Stromal cell of bone marrow (primary cell): Measurements from ENCODE around the gene PANK4.
A peak's percentile ranks its signal among the peaks of the same experiment; 100 is the strongest.
"Not testable (repeated sequence)": the region's sequence is repeated elsewhere in the genome, so short reads cannot be mapped to it uniquely, and the experiment has no call there.

ENCODE experiments used
- DNase-seq: peaks from one replicate; pipeline ENCODE4 v3.0.0-alpha.2; 2012; ENCODE audit warnings: low read depth

PANK4 gene

GRCh38 chr1:2525920-2526823, at the start of gene PANK4:
Gene PANK4 (minus strand): TSS chr1:2526596. CDS start chr1:2526587, 9 bp downstream.
- DNase-seq: peak; percentile 89

GRCh38 chr1:2574350-2574749, 48.0 kb upstream of the PANK4 start:
- DNase-seq: no peak

GRCh38 chr1:2573250-2573920, 47.0 kb upstream of the PANK4 start:
- no peak for DNase-seq

GRCh38 chr1:2571348-2571747, 45.0 kb upstream of the PANK4 start:
- no peak for DNase-seq

GRCh38 chr1:2570332-2570731, 43.9 kb upstream of the PANK4 start:
- no peak for DNase-seq

GRCh38 chr1:2569703-2570102, 43.3 kb upstream of the PANK4 start:
- not testable (repeated sequence) for DNase-seq

GRCh38 chr1:2569060-2569459, 42.7 kb upstream of the PANK4 start:
- DNase-seq: no peak

GRCh38 chr1:2568187-2568816, 41.9 kb upstream of the PANK4 start:
- not testable (repeated sequence) for DNase-seq

GRCh38 chr1:2567083-2567679, 40.8 kb upstream of the PANK4 start:
- DNase-seq: no peak

- no peak for DNase-seq
Measured at GRCh38 chr1:2566101-2567045, 40.0 kb upstream of the PANK4 start.

GRCh38 chr1:2564815-2565374, 38.5 kb upstream of the PANK4 start:
- no peak for DNase-seq

GRCh38 chr1:2564006-2564814, 37.8 kb upstream of the PANK4 start:
- DNase-seq: no peak

- DNase-seq: no peak
Measured at GRCh38 chr1:2563205-2563604, 36.8 kb upstream of the PANK4 start.

GRCh38 chr1:2561898-2562895, 35.8 kb upstream of the PANK4 start:
- DNase-seq: no peak

- no peak for DNase-seq
Measured at GRCh38 chr1:2561446-2561845, 35.0 kb upstream of the PANK4 start.

GRCh38 chr1:2560299-2561073, 34.1 kb upstream of the PANK4 start:
- no peak for DNase-seq

- no peak for DNase-seq
Measured at GRCh38 chr1:2559509-2560298, 33.3 kb upstream of the PANK4 start.
